ENCODE data around the gene SIRT7.

SIRT7 gene

DNA sequence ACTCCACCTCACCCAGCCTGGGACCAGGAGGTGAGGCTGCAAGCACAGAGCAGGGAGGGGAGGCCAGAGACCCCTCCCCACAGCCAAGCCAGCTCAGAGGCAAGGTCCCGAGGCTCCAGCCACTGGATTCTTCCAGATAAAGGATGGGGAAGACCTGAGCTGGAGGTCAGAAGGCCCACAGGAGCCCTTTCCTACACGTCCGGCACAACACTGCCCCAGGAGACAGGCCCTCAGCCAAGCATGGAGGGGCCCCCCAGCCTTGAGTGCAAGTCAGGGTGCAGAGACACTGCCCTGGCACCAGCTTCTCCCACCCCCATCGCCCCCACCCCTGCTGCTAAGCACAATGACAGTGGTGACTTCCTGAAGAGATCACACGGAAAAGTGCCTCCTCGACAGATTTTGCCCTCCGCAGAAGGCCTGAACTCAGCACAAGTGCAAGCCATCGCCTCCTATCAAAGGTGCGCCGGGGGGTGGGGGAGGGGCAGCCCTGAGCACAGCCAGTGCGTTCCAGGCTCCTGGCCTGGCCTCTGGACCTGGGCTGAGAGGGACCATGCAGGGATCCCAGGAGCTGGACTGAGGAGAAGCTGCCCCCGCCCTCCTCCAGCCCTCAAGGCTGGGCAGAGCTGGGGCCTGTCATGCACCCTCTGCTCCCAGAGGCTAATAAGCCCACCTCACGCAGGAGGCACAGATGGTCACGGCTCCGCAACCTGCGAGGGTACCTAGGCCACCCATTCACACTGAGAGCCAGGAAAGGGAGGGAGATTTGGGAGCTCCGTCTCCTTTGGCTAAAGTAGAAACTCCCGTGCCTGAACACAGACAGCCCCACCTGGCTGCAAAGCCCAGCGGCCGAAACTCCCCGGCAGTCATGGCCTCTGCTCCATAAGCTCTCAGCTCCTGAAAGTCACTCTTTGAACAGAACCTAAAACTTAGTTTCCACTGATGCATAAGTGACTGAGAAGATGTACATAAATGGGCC is 6.9 kb upstream of the SIRT7 start:
- Histone ChIP-seq H3K27ac (peak overlapping the region; percentile 79), H3K4me1 (peaks cover 24% of the 10 kb centered on the region), H3K4me3 (ENCODE audit: low read depth, low read length) (peak overlapping the region; percentile 30), H2AFZ (no peak overlapping the region), H3K36me3 (ENCODE audit: control insufficient read depth, insufficient read depth, low read length) (no peaks in the 10 kb centered on the region), H3K79me2 (peaks cover 29% of the 10 kb centered on the region), H3K9ac (no peak overlapping the region), H3K27me3 (ENCODE audit: control insufficient read depth, insufficient read depth, low read length) (no peaks in the 10 kb centered on the region), H3K9me3 (ENCODE audit: control insufficient read depth, low read length) (no peaks in the 10 kb centered on the region), H3K4me2 (ENCODE audit: low read length) (peak overlapping the region; percentile 65)
- TF ChIP-seq, protein P1, sequence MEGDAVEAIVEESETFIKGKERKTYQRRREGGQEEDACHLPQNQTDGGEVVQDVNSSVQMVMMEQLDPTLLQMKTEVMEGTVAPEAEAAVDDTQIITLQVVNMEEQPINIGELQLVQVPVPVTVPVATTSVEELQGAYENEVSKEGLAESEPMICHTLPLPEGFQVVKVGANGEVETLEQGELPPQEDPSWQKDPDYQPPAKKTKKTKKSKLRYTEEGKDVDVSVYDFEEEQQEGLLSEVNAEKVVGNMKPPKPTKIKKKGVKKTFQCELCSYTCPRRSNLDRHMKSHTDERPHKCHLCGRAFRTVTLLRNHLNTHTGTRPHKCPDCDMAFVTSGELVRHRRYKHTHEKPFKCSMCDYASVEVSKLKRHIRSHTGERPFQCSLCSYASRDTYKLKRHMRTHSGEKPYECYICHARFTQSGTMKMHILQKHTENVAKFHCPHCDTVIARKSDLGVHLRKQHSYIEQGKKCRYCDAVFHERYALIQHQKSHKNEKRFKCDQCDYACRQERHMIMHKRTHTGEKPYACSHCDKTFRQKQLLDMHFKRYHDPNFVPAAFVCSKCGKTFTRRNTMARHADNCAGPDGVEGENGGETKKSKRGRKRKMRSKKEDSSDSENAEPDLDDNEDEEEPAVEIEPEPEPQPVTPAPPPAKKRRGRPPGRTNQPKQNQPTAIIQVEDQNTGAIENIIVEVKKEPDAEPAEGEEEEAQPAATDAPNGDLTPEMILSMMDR (IDR thresholded peaks at IDR 0.05) = no peak

DNA sequence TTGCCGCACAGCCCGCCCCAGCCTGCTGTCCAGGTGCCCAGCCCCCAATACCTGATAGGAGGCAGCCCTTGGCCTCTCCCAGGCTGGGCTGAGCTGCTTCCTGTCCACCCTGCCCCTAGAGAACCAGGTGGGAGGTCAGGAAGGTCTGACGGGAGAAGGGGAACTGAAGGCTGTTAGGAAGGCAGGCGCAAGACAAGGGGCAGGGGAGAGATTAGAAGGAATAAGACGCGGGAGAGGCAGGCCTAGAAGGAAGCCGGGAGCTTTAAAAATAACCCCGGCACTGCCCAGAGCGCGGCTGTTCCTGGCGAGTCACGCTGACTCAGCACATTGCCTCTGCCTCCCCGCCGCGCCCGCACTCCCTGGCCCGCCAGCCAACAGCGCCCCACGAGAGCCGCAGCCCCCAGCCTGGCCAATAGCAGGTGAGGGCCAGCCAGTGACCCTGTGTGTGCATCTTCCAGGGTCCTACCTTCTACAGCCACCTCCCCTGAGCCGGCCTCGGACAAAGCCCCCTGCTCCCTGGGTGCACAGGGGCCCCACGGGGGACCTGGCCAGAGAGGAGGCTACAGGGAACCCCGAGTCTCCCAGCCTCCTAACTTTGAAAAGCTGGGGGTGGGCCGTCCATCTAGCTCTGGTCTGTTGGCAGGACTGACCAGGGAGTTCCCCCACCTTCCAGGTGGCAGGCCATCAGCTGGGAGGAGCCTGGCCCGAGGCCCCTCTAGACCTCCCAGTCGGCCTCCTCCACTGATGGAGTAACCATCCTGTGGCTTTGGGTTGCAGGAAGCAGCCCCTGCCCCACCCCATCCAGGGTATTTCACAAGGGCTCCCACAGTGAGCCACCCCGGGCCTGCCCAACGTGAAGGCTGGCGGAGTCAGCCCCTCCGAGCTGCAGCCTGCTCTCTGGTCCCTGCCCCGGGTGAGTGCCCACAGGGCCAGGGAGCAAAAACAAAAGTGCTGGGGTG is 5.6 kb upstream of the SIRT7 start:
- Histone ChIP-seq H3K36me3 (ENCODE audit: control insufficient read depth, insufficient read depth, low read length) (no peaks in the 10 kb centered on the region), H3K4me3 (ENCODE audit: low read depth, low read length) (peak overlapping the region; percentile 37), H3K27me3 (ENCODE audit: control insufficient read depth, insufficient read depth, low read length) (no peaks in the 10 kb centered on the region), H3K27ac (peak overlapping the region; percentile 79), H3K9me3 (ENCODE audit: control insufficient read depth, low read length) (no peaks in the 10 kb centered on the region), H3K4me2 (ENCODE audit: low read length) (peak overlapping the region; percentile 57), H2AFZ (peak overlapping the region; percentile 35), H3K4me1 (peaks cover 23% of the 10 kb centered on the region), H3K79me2 (peaks cover 42% of the 10 kb centered on the region), H3K9ac (no peak overlapping the region)
- TF ChIP-seq, protein P1 (IDR thresholded peaks at IDR 0.05) = no peak

DNA sequence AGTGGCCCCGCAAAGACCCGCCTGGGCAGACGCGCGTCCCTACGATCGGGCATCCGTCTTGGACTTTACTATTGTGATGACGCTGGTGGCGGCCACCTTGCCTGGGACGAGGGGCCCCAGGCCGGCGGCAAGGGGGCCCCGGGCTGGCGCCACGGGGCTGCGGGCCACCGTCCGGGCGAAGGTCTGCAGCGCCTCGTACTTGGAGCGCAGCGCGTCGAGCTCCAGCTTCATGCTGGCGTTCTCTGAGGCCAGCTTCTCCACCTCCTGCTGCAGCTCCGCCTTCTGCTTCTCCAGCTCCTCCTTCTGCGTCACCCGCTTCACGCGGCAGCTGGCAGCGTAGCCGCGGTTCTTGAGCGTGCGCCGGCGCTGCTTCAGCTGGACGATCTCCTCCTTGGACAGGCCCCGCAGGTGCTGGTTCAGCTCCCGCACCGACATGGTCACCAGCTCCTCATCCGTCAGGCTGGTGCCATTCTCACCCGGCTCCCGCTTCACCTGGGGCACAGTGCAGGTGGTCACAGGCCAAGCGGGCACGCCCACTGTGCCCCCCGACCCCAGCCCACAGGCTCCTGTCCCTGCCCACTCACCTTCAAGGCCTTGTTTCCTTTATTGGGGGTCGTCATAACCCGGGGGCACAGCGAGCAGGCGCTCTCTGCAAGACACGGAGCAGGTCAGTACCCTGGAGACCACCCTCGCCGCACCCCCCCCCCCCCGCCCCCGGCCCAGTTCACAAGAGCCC is 4.8 kb upstream of the SIRT7 start:
- peak overlapping the region; percentile 37 for H3K4me3 ChIP-seq (ENCODE audit: low read depth, low read length)

DNA sequence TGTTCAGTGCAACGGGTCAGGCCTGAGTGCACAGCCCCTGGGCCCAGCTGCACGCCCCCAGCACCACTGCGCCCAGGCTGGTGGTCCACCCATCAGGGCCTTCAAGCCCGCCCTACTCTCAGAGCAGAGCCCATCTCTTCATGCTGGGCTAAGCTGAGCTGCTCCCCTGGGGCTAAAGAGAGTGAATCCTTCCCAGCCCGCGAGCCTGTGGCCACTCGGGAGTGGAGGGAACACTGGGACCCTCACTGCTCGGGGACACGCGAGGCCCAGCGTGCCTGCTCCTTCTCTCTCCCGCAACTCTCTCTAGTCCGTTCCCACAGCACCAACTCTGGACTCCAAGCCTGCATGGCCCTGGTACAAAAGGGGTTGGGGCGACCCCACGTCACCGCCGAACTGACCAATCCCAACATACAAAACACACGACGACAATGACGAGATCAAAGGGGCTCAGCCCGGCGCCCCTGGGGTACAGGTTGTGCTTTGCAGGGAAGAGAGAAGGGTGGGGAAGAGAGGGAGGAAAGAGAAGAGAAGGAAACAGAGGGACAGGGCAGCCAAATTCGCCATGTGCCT is 4.1 kb upstream of the SIRT7 start:
- Histone ChIP-seq H3K27me3 (ENCODE audit: control insufficient read depth, insufficient read depth, low read length) (no peaks in the 10 kb centered on the region), H3K9ac (no peak overlapping the region), H3K4me1 (peaks cover 27% of the 10 kb centered on the region), H3K4me2 (ENCODE audit: low read length) (no peak overlapping the region), H2AFZ (no peak overlapping the region), H3K79me2 (peaks cover 47% of the 10 kb centered on the region), H3K9me3 (ENCODE audit: control insufficient read depth, low read length) (no peaks in the 10 kb centered on the region), H3K36me3 (ENCODE audit: control insufficient read depth, insufficient read depth, low read length) (no peaks in the 10 kb centered on the region), H3K4me3 (ENCODE audit: low read depth, low read length) (no peak overlapping the region), H3K27ac (peak overlapping the region; percentile 10)
- TF ChIP-seq, protein P1 (IDR thresholded peaks at IDR 0.05) = no peak

More for the DNA sequence above, 4.8 kb upstream of the SIRT7 start:
- peak overlapping the region; percentile 79 for H3K27ac ChIP-seq
- H2AFZ ChIP-seq = no peak overlapping the region
- H3K36me3 ChIP-seq (ENCODE audit: control insufficient read depth, insufficient read depth, low read length) = no peaks in the 10 kb centered on the region
- TF ChIP-seq, protein P1 (IDR thresholded peaks at IDR 0.05) = no peak
- H3K79me2 ChIP-seq = peaks cover 46% of the 10 kb centered on the region
- no peak overlapping the region for H3K9ac ChIP-seq
- no peaks in the 10 kb centered on the region for H3K9me3 ChIP-seq (ENCODE audit: control insufficient read depth, low read length)
- no peaks in the 10 kb centered on the region for H3K27me3 ChIP-seq (ENCODE audit: control insufficient read depth, insufficient read depth, low read length)
- peaks cover 25% of the 10 kb centered on the region for H3K4me1 ChIP-seq
- peak overlapping the region; percentile 57 for H3K4me2 ChIP-seq (ENCODE audit: low read length)
